ENCODE data around the gene CRYZL1.

CRYZL1 gene

DNA sequence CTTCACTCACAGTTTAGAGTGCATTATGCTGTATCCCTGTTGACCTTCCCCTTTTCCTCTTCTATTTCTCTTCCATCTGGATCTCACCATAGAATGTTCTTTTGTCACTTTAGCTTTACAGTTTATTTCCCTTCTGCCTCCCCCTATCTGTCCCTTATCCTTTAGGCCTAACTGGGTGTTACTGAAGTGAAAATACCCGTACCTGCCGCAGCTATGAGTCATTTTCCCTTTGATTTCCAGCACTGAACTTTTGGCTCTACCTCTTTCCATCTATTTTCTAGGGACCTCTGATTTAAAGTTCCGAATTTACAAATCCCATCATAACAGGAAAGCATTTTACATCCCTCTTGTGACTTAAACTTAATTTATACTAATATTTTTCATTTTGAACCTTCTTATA, 20.5 kb upstream of the CRYZL1 start:
- in situ Hi-C loops (cut with HindIII; ENCODE audit: low sequenced_read_pairs) = loop anchor here (5.0 kb wide), 1 partner anchor 90 kb away; no protein-coding TSS in a partner anchor

DNA sequence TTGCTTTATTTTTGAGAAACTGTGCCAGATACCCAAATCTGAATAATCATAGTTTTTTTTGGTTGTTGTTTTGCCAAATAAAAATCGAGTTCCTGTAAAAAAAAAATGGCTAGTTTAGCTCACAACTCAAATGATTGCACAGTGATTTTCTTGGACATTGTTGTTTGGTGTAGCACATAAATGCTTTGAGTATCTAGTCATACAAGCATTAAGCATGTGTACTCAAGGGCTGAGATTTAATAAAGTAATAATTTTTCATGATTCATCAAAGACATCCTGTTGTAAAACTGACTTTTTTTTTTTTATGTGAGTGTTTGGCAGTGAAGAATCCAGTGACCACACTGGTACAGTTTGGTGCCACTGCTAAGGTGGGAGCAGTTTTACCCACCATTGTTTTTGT, 19.6 kb upstream of the CRYZL1 start:
- in situ Hi-C loops (cut with HindIII; ENCODE audit: low sequenced_read_pairs) = loop anchor here (5.0 kb wide), 1 partner anchor 89 kb away; no protein-coding TSS in a partner anchor

DNA sequence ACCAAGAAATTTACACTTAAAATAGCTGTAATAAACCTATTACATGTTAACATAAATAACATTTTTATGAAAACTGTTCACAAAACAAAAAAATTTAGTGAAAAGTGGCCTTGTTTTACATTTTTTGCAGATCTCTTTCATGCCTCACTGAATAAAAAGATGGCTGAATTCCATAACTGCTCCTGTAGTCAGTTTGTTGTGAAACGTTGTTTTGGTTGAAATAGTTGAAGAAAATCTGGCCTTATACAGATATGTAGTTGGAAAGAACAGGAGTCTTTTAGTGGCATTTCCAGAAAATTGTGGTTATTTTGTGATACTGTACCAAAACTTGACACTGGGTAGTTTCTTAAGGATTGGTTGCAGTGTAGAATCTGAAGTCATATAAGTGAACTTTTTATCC, 18.9 kb upstream of the CRYZL1 start:
- in situ Hi-C loops (cut with HindIII; ENCODE audit: low sequenced_read_pairs) = loop anchor here (5.0 kb wide), 1 partner anchor 88 kb away; no protein-coding TSS in a partner anchor

DNA sequence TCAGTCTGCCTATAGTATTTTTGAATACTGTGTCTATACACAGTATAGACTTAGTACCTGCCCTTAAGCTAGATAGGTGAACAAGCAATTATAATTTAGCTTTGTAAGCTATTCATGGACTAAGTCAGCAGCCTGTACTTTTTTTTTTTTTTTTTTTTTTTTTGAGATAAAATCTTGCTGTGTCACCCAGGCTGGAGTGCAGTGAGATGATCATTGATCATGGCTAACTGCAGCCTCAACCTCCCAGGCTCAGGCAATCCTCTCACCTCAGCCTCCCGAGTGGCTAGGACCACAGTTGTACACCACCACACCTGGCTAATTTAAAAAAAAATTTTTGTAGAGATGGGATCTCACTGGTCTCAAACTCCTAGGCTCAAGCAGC, 18.0 kb upstream of the CRYZL1 start:
- in situ Hi-C loops (cut with HindIII; ENCODE audit: low sequenced_read_pairs) = loop anchor here (5.0 kb wide), 1 partner anchor 63 kb away; no protein-coding TSS in a partner anchor

DNA sequence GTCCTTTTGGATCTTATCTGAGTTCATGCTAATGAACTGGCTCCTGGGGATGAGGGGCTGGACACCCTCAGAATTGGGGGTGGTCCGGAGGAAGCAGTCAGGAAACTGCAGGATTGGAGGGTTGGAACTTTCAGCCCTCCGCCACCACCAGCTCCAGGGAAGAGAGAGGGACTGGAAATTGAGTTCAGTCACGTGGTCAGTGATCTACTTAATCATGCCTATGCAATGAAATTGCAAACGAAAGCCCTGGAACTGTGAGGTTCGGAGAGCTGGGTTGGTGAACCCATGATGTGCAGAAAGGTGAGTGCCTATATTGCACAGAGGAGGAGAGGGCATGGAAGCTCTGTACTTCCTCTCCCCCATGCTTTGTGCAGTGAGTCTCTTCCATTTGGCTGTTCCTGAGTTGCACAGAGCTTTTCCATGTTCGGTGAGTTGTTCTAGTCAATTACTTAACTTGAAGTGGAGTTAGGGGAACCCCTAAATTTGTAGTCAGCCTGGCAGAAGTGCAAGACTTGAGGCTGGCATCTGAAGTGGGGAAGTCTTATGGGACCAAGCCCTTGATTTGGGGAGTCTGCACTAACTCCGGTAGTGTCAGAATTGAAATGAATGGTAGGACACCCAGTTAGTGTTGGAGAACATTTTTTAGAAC, 17.5 kb upstream of the CRYZL1 start:
- in situ Hi-C loops (cut with HindIII; ENCODE audit: low sequenced_read_pairs) = loop anchor here (5.0 kb wide), 1 partner anchor 63 kb away; no protein-coding TSS in a partner anchor

DNA sequence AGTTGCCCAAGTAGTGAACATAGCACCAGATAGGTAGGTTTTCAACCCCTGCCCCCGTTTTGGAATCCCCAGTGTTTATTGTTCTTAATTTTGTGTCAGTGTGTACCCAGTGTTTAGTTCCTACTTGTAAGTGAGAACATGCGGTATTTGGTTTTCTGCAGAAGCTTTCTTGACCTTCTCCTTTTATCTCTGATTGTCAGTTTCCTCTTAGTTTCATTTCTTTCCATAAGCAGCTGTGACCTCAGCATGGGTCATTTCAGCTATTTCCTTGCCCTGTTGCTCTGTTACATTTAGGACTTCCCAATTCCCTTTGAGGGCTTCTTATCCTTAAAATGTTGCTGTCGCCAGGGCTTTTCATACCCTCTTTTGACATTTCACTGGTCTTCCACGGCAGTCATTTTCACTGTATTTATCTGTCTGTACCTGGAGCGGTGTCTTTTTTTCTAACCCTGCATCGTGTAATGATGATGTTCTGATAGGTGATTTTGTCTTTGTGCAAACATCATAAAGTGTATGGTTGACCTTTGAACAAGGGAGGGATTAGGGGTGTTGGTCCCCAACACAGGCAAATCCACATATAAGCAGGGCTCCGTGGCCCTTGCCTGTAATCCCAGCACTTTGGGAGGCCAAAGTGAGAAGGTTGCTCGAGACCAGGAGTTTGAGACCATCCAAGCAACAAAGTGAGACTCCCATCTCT, 15.7 kb upstream of the CRYZL1 start:
- in situ Hi-C loops (cut with HindIII; ENCODE audit: low sequenced_read_pairs) = loop anchor here (5.0 kb wide), 1 partner anchor 65 kb away; no protein-coding TSS in a partner anchor

DNA sequence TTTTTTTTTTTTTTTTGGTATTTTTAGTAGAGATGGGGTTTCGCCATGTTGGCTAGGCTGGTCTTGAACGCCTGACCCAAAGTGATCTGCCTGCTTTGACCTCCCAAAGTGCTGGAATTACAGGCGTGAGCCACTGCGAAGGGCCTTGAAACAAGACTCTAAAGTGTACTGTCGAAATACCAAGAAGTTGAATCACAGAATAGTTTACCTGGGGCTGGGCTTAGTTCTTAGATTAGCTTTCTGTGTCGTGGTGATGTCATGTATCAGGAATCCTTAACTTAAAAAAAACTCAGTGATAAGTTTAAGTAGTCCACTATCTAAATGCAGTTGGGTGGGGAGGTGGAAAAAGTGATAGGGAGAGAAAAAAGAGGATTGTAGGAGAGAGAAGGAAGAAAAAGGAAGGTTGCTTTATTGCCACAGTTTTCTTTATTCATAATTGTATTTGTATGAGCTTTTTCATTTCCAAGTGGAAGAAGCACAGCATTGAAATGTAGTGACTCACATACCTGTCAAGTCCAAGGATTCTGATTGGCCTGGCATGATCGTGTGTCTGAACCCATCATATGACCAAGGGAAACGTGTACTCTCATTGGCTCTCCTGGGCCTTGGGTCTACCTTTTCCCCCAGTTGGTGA, 14.2 kb upstream of the CRYZL1 start:
- in situ Hi-C loops (cut with HindIII; ENCODE audit: low sequenced_read_pairs) = loop anchor here (5.0 kb wide), 1 partner anchor 67 kb away; no protein-coding TSS in a partner anchor

DNA sequence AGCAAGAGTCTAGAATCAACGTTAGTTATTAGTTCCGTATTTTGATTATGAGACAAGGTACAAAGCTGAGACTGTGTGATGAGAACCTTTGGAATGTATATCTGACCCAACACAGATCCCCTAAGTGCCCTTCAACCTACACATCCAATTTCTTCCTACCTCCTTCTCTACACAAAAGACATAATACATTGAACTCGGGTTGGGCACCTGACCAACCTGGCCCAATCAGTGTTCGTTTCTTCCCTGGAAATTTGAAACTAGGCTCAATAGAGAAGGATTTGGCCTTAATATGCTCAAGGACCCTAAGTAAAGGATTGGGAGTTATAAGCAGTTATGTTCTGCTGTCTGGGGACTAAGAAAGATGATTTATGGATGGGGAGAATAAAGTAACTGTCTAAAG, 12.9 kb upstream of the CRYZL1 start:
- in situ Hi-C loops (cut with HindIII; ENCODE audit: low sequenced_read_pairs) = no loop called here

DNA sequence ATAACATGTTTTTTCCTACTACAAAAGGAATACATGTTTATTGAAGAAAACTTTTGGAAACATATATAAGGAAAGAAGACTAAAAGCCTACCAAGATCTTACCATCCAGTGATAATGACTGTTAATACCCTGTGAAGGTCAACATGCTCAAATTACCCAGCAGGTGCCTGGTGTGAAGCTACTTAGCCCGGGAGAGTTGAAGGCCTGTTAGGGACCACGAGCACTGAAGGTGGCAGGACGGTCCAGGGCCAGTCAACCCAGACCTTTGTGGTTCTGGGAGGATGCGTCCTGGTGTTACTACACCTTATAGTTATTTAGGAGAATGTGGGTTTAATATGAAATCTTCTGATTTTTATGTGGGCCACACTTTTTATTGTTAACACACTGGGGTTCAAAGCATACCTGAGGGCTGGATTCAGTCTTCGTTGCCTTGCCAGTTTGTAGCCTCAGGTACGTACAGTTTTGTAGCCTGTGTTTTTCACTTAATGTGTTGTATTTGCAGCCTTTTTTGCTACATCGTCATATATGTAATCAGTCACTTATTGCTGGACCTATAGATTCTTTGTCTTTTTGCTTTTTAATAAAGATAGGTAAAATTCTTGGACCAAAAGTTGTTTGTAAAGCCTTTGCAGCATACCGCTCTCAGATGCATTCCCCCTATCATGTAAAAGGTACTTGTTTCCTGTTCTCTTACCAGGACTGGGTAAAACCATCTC, 10.6 kb upstream of the CRYZL1 start:
- in situ Hi-C loops (cut with HindIII; ENCODE audit: low sequenced_read_pairs) = no loop called here

DNA sequence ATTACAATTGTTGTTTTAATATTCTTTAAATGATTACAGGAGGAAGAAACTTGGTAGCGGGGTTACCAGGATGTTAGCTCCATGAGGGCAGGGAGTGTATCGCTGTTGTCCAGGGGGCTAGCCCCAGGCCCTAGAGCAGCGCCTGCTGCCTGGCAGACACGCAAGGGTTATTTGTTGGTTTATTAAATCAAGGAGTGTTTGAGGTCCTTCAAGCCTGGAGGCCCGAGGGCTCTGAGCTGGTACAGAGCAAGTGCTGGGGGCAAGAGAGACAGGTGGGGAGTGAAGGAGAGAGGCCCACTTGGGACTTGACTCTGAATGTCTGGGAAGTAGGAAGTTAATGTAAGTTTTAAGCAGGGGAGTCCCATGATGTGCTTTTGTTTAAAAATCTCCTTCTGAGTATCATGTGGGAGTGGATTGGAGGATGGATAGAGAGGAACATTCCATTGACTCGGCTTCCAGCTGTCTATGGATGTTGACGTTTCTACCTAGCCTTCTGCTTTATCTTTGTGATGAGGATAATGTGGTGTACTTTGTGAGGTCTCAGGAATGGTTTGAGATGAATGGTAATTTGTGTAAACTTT, 9.5 kb upstream of the CRYZL1 start:
- in situ Hi-C loops (cut with HindIII; ENCODE audit: low sequenced_read_pairs) = no loop called here

DNA sequence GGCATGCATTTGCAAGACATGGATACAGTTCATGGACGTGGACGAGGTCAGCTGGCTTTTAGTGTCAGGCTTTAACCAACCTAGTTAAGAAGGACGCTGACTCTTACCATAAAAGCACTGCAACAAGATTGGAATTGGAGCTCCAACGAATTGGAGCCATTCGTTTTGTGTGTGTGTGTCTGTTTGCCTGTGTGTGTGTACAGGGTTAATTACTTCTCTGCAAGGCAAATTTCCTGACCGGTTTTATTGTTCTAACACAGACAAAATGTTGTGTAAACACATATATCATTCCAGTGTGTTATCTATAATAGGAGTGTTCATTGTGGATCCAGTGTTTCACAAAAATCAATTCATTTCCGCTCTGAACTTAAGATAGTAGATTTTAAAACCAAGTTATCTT, 8.7 kb upstream of the CRYZL1 start:
- in situ Hi-C loops (cut with HindIII; ENCODE audit: low sequenced_read_pairs) = no loop called here

DNA sequence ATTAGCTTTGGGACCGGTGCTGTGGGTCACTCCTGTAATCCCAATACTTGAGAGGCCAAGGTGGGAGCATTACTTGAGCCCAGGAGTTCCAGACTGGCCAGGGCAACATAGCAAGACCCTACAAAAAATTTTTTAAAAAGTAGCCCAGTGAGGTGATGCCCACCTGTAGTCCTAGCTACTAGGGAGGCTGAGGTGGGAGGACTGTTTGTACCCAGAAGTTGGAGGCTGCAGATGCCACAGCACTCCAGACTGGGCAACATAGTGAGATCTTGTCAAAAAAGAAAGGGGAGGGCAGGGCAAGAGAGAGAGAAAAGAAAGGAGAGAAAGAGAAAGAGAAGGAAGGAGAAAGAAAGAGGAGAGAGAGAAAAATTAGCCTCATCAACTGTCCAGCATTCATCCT, 7.0 kb upstream of the CRYZL1 start:
- in situ Hi-C loops (cut with HindIII; ENCODE audit: low sequenced_read_pairs) = no loop called here

DNA sequence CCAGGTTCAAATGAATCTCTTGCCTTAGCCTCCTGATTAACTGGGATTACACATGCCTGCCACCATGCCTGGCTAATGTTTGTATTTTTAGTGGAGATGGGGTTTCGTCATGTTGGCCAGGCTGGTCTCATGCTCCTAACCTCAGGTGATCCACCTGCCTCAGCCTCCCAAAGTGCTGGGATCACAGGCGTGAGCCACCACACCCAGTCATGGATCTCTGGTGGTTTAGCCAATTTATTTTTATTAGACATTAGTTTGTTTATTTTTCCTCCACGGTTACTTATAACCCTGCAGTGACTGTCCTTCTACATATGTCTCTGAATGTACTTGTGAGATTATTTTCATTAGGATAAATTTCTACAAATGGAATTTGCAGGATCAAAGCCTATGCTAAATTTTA, 6.0 kb upstream of the CRYZL1 start:
- in situ Hi-C loops (cut with HindIII; ENCODE audit: low sequenced_read_pairs) = no loop called here

DNA sequence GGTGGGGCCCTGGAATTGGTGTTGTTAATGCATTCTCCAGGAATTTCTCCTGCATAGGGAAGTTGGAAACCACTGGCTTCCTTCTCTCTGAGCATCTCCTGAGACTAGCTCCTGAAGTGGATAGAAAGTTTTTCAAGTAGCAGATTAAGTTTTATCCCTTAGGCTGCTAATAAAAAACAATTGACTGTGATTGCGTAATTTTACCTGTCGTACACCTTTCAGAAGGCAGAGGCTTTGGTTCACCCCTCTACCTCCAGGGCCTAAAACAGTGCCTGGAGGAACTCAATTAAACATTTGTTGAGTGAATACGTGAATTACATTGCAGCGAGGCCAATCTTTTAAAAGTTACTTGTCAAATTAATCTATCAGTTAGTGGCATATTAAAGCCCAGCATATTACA, 4.2 kb upstream of the CRYZL1 start:
- in situ Hi-C loops (cut with HindIII; ENCODE audit: low sequenced_read_pairs) = no loop called here

DNA sequence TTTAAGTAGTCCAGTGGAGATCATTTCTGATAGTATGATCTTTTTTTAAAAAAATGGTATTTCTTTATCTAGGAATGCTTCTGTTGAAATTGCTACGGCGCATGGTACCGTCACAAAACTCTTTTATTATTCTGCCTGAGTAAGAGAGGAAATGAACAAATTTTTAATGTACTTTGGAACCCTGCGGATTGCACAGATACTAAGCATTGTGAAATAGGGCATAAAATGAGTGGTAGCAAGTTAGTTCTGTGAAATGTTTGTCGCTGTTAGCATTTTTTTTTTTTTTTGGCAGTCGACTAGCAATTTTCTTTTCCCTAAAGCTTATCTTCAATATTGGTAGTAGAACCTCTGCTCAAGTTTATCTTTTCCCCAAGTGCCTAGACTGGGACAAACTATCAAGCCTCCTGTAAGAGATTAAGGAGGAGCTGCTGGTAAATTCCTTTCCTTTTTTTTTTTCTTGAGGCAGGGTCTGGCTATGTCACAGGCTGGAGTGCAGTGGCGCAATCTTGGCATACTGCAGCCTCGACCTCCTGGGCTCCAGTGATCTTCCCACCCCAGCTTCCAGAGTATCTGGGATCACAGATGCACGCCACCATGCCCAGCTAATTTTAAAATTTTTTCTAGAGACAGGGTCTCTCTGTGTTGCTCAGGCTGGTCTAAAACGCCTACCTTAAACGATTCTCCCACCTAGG, 3.0 kb upstream of the CRYZL1 start:
- in situ Hi-C loops (cut with HindIII; ENCODE audit: low sequenced_read_pairs) = loop anchor here (5.0 kb wide), 1 partner anchor 53 kb away; no protein-coding TSS in a partner anchor

DNA sequence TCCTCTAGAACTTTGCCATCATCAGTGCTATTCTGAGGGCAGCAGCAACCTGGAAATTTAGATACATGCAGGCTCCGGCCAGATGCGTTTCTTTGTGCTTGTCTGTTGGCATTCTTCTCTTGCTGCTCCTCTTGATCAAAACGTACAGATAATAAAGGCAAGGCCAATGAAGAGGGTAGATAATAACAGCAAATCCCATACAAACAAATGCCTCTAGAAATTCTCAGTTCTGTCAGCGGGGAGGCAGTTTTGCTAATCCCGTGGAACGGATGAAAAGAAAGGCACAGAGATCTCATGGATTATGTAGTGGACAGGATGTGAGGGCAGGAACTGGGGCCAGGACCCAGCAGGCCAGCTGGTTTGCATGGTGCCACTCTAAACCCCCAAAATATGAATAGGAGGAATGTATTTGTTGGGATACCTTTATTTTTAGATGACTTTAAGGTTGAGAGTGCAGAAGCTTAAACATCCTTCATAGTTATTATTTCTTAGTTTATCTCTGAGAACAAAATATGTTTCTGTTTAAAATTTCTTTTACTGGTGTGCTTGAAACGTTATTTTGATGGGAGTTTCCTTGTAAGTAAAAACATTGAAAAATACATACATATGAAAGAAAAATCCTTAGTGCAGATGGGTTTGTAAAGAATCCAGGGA, 2.2 kb upstream of the CRYZL1 start:
- in situ Hi-C loops (cut with HindIII; ENCODE audit: low sequenced_read_pairs) = loop anchor here (5.0 kb wide), 1 partner anchor 54 kb away; no protein-coding TSS in a partner anchor

DNA sequence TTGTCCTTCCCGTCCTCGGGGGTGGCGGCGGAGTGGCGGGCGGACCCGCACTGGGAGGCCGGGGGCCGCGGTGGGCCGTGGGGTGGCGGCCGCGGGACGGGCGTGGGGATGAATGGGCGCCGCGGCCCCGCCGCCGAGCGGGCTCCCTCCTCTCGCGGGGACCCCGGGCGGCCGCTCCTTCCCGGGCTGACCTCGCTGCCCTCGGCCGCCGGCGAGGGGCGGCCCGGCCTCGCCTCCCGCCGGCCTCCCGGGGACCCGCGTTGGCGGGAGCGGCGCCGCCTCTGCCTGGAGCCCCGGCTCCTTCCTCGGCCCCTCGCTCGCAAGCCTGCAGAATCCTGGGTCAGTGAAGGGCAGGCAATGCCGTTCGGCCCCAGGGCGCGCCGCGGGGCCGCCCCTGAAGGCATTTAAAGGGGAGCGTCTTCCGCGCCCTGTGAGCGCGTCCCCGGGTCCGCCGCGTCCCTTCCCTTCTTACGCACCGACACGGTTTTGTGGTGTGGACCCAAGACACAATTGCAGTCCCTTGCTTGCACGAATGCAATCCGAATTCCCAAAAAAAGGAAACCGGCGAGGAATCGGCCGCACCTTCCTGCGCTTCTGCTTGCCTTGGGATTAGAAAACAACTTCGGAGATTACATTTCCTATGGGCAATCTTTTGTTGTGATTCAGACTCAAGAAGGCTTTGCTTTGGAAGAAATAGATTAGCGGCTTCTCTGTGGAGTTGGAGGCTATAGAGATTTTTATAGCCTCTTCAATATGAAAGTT, 1.5 kb upstream of the CRYZL1 start:
- in situ Hi-C loops (cut with HindIII; ENCODE audit: low sequenced_read_pairs) = loop anchor here (5.0 kb wide), 1 partner anchor 54 kb away; no protein-coding TSS in a partner anchor

DNA sequence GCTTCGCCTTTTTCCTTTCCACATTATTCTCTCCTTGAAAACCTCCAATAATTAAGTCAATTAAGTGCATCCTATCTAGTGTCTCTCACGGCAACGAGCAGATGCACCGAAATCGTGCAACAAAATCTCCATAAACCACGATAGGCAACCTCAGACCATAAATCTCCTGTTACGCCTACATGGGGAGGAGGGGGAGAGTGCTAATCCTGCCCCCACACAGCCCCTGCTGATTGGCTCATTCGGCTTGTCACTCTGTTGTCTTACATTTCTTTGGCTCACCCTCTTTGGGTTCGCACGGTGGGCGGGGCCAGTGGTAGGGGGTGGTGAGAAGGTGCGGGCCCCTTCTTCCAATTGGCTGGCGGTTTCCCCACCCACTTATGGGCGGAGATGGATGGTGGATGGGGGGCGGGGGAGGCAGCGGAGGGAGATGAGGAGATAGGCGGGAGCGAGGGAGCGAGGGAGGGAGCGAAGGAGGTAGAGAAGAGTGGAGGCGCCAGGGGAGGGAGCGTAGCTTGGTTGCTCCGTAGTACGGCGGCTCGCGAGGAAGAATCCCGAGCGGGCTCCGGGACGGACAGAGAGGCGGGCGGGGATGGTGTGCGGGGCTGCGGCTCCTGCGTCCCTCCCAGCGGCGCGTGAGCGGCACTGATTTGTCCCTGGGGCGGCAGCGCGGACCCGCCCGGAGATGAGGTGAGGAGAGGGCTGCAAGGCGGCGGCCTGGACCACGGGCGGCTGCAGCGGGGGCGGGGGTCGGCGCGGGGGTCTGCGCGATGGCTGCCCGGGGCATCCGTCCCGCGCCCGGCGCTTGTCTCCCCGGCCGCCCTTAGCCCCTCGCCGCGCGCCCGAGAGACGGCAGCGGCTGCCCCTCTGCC, 720 bp upstream of the CRYZL1 start, which contains the start of gene ITSN1:
TSS of gene ITSN1 (plus strand) at position 475 of the 869 bp plus-strand sequence. CDS start 76,328 bp downstream, outside the sequence.
- in situ Hi-C loops (cut with HindIII; ENCODE audit: low sequenced_read_pairs) = loop anchor here (5.0 kb wide), 1 partner anchor 55 kb away; no protein-coding TSS in a partner anchor
